Right lobe of liver (tissue), 4 donors: ENCODE data around the gene FER1L5.

ENCODE experiments used
- CTCF ChIP-seq, 4 donors: fragments of 200-600 bp in 3 of 4; fragments of 450-650 bp in 1 of 4; IDR thresholded peaks; one replicate each; pipeline versions ENCODE4 v1.5.1 to v1.8.0; 2016 to 2022; ENCODE audit warnings: antibody characterized with exemption in 4 of 4, mild to moderate bottlenecking in 2 of 4
- POLR2A ChIP-seq: fragments of 450-650 bp; IDR thresholded peaks from one replicate; pipeline ENCODE4 v1.6.1; 2017; ENCODE audit warnings: antibody characterized with exemption, mild to moderate bottlenecking
- donor health status: DM: no; HTN: no; CAD: no.
- donor health status: DM: no; HTN: no; CAD: no.
- donor health status: DM: no; HTN: yes; CAD: no.

- TF ChIP-seq POLR2A = no peak
- no peak for TF ChIP-seq CTCF (IDR thresholded peaks at IDR 0.05)
These were observed 87.6 kb downstream of the FER1L5 start for GRCh38 chr2:96730212-96730611.
